HepG2 (cell line): Measurements from ENCODE around the gene MYBL2. TPM values are rescaled to one million over a fixed set of nuclear protein-coding genes. Genes with fewer than 3 reads are reported as not detected.

Experiments
- ATAC-seq: fragments of 200-7000 bp; cut with Tn5 transposase; 3 replicates; pipeline ENCODE4 v1.9.1; 2020; ENCODE audit warnings: mild to moderate bottlenecking, moderate library complexity
- BruUV-seq: library from RNA; stranded (reverse); fragments of 400-500 nt; replicated peaks from 2 replicates; lab custom pipeline; 2021; lab: Mats Ljungman, UMichigan
- CTCF ChIA-PET: fragments of 300-600 bp; formaldehyde crosslinking; extraction: SDS; loops from one replicate; lab custom pipeline; 2021; ENCODE audit warnings: low total read pairs, inconsistent platforms, low intra/inter-chr PET ratio; lab: Yijun Ruan, JAX
- POLR2A ChIA-PET: fragments of 350-600 bp; sonication (Branson Sonifier 250); formaldehyde crosslinking; loops from one replicate; lab custom pipeline; 2020; ENCODE audit warnings: antibody characterized with exemption, inconsistent platforms; lab: Yijun Ruan, JAX
- DNase-seq: peaks from one replicate; pipeline ENCODE4 v3.0.0-alpha.2; 2015; ENCODE audit warnings: low spot score
- FAIRE-seq: peaks from 3 replicates; lab custom pipeline; 2011; peaks lifted over from hg19 to GRCh38; lab: Jason Lieb, UNC
- H2AFZ ChIP-seq: one replicate; pipeline ENCODE4 v1.6.1; 2011; ENCODE audit warnings: low read length, inconsistent platforms
- H3K27ac ChIP-seq: fragments of 300-600 bp; 3 replicates; pipeline ENCODE4 v1.8.0; 2011; ENCODE audit warnings: mixed run types, mild to moderate bottlenecking, mixed read lengths, low read length, inconsistent platforms; ENCODE audit not compliant: insufficient read depth; ENCODE audit errors: extremely low read length
- H3K27me3 ChIP-seq, 2 experiments: fragments of 200-600 bp in 1 of 2; 2 replicates in 1 of 2; 3 replicates in 1 of 2; pipeline versions ENCODE4 v1.6.0 to v1.8.0; 2011; ENCODE audit warnings: low read length in 2 of 2, mild to moderate bottlenecking in 2 of 2, moderate library complexity in 2 of 2, inconsistent platforms in 1 of 2; ENCODE audit not compliant: insufficient read depth in 2 of 2, control insufficient read depth in 1 of 2
- H3K36me3 ChIP-seq, 2 experiments: fragments of 200-600 bp in 1 of 2; replicated peaks in 1 of 2; 2 replicates in 1 of 2; 3 replicates in 1 of 2; pipeline versions ENCODE4 v1.5.1 to v1.8.0; 2011; ENCODE audit warnings: low read length in 2 of 2, inconsistent platforms in 1 of 2; ENCODE audit not compliant: insufficient read depth in 2 of 2, control insufficient read depth in 1 of 2
- H3K4me1 ChIP-seq: 2 replicates; pipeline ENCODE4 v1.5.1; 2012; ENCODE audit warnings: low read length, inconsistent platforms; ENCODE audit not compliant: insufficient read depth
- H3K4me2 ChIP-seq: 2 replicates; pipeline ENCODE4 v1.6.0; 2011; ENCODE audit warnings: low read depth, low read length, inconsistent platforms
- H3K4me3 ChIP-seq, 3 experiments: fragments of 200-600 bp in 1 of 3; sonication (generic), shearing (Covaris generic) in 1 of 3; replicated peaks in 1 of 3; 2 replicates each; pipeline ENCODE4 v1.5.1; 2011 to 2016; ENCODE audit warnings: low read length in 3 of 3, inconsistent platforms in 2 of 3, low read depth in 2 of 3, mild to moderate bottlenecking in 2 of 3, control low read depth in 1 of 3, mixed read lengths in 1 of 3; ENCODE audit not compliant: insufficient read depth in 1 of 3
- H3K79me2 ChIP-seq: one replicate; pipeline ENCODE4 v1.6.1; 2011; ENCODE audit warnings: low read length, inconsistent platforms; ENCODE audit not compliant: insufficient read depth
- H3K9ac ChIP-seq: 2 replicates; pipeline ENCODE4 v1.6.0; 2011; ENCODE audit warnings: mild to moderate bottlenecking, low read depth, low read length, inconsistent platforms; ENCODE audit not compliant: insufficient read depth
- H3K9me3 ChIP-seq: 2 replicates; pipeline ENCODE4 v1.5.1; 2012; ENCODE audit warnings: mild to moderate bottlenecking, low read length
- H4K20me1 ChIP-seq: 2 replicates; pipeline ENCODE4 v1.6.0; 2011; ENCODE audit warnings: inconsistent platforms, mild to moderate bottlenecking, low read length, moderate library complexity; ENCODE audit not compliant: insufficient read depth
- AHR ChIP-seq: IDR thresholded peaks from 2 replicates; pipeline ENCODE4 v1.6.1; 2018; ENCODE audit warnings: missing genetic modification reagents, missing compliant biosample characterization
- CTCF ChIP-seq: sonication (generic); formaldehyde crosslinking; IDR thresholded peaks from 2 replicates; pipeline ENCODE4 v1.5.0; 2020; ENCODE audit warnings: mild to moderate bottlenecking, missing genetic modification reagents, moderate library complexity
- FLYWCH1 ChIP-seq: sonication (generic); formaldehyde crosslinking; IDR thresholded peaks from 2 replicates; pipeline ENCODE4 v1.8.1; 2023; ENCODE audit warnings: mild to moderate bottlenecking, missing genetic modification reagents
- NAIF1 ChIP-seq: sonication (generic); formaldehyde crosslinking; IDR thresholded peaks from 2 replicates; pipeline ENCODE4 v1.5.0; 2020; ENCODE audit warnings: mild to moderate bottlenecking, missing genetic modification reagents, borderline replicate concordance
- SOX6 ChIP-seq, 2 experiments: fragments of 450-650 bp in 1 of 2; sonication (generic) in 1 of 2; formaldehyde crosslinking in 1 of 2; IDR thresholded peaks; 2 replicates each; pipeline versions ENCODE4 v1.4.0 to v1.6.1; 2017 to 2020; ENCODE audit warnings: antibody characterized with exemption in 1 of 2, mild to moderate bottlenecking in 1 of 2, missing genetic modification reagents in 1 of 2
- ZBTB38 ChIP-seq: sonication (generic); formaldehyde crosslinking; IDR thresholded peaks from 2 replicates; pipeline ENCODE4 v1.5.1; 2020; ENCODE audit warnings: mild to moderate bottlenecking, missing genetic modification reagents
- ZNF441 ChIP-seq: sonication (generic); formaldehyde crosslinking; IDR thresholded peaks from 2 replicates; pipeline ENCODE4 v1.7.0; 2021; ENCODE audit warnings: missing genetic modification reagents, borderline replicate concordance
- ZNF546 ChIP-seq: sonication (generic); formaldehyde crosslinking; conservative IDR thresholded peaks from 2 replicates; pipeline ENCODE4 v1.8.1; 2023; ENCODE audit warnings: mild to moderate bottlenecking, missing genetic modification reagents
- ZNF776 ChIP-seq: sonication (generic); formaldehyde crosslinking; IDR thresholded peaks from 2 replicates; pipeline ENCODE4 v1.4.0; 2020; ENCODE audit warnings: mild to moderate bottlenecking, missing genetic modification reagents
- ZNF780A ChIP-seq: sonication (generic); formaldehyde crosslinking; IDR thresholded peaks from 2 replicates; pipeline ENCODE4 v1.8.0; 2022; ENCODE audit warnings: mild to moderate bottlenecking, missing genetic modification reagents, moderate library complexity
- WGBS: methylation state at CpG from one replicate; pipeline ENCODE4 v1.1.6; 2017; ENCODE audit warnings: low lambda C conversion rate; 5-methylcytosine and 5-hydroxymethylcytosine counted together
- in situ Hi-C: cut with HindIII; loops from 2 replicates; pipeline ENCODE4 v1.10.0; 2017; ENCODE audit warnings: low pct_unique_long_range_greater_than_20kb; ENCODE audit not compliant: extremely low pct_ligation_motif_present
- intact Hi-C: fragments of 100-400 bp; cut with micrococcal nuclease; formaldehyde crosslinking; loops from one replicate; pipeline ENCODE4 v1.10.0; 2022; ENCODE audit not compliant: unreplicated experiment
- polyA plus RNA-seq, 8 experiments: library from polyadenylated mRNA; depleted of rRNA in 3 of 8; stranded (reverse) in 7 of 8; unstranded in 1 of 8; fragments of >200 nt; fragmentation: Illumina TruSeq in 4 of 8; extraction: Trizol in 4 of 8; gene quantifications; 2 replicates each; pipeline versions ENCODE4 v1.2.1 to v1.2.3, GENCODE V29; 2011 to 2016; ENCODE audit warnings: low read depth in 4 of 8, missing spikeins in 1 of 8, mixed read lengths in 1 of 8; ENCODE audit not compliant: insufficient read depth in 1 of 8
- total RNA-seq, 5 experiments: library from RNA; depleted of rRNA; stranded (reverse); fragments of >200 nt; fragmentation: Illumina TruSeq; extraction: Trizol; gene quantifications; 2 replicates each; pipeline ENCODE4 v1.2.3, GENCODE V29; 2016; ENCODE audit warnings: low read depth in 1 of 5

Gene MYBL2
- total and polyA plus RNA-seq, 2 of the 13 experiments (the other 11 are each of a cell fraction or from before 2014, with no cell fraction given): 11.9 to 66.2 TPM

DNA sequence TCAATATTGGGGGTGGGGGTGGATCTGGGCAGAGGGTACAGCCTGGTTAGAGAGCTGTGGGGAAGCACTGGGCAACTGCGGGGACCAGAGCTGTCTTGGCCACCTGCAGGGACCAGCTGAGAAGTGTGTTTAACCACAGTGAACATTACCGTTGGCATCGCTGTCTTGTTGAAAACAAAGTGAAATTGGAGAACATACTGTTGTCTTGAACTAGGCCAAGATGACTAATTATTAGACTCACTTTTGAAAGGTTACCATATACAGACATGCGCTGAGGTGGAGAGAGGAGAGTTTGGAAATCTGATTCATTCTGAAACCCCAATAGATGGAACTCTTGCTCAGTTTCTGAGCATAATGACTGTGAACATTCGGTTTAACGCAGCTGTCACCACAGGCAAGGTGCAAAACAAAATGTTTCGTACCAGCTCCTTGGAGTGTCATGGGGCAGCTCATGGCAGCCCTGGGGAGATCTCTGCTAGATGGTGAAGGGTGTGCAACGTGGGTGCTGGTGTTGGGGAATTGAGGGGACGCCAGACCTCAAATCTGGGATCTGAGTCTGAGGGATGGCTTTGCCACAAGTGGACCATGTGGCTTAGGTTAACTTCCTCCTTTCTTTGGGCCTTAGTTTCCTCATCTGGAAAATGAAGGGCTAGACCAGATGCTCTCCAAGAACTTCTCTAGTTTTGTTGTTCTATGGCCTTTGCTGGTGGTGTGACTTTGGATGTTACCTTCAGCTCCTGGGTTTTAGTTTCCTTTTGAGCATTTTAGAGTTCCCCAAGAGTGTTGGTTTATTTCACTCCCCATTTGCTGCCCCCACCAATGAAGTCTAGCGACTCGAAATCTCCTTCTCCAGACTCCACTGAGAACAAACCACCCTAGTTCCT is 84.5 kb downstream of the MYBL2 start:
- Histone ChIP-seq H3K9ac (no peak overlapping the region), H3K4me1 (no peaks in the 10 kb centered on the region), H3K36me3 (no peaks in the 10 kb centered on the region), H3K4me2 (no peak overlapping the region), H3K79me2 (no peaks in the 10 kb centered on the region), H3K27me3 (peaks cover 3 to 59% of the 10 kb centered on the region in 2 experiments; a peak in 3 of 5 replicates), H3K27ac (no peak overlapping the region), H4K20me1 (no peaks in the 10 kb centered on the region), H3K4me3 (no peak overlapping the region), H2AFZ (no peak overlapping the region), H3K9me3 (no peaks in the 10 kb centered on the region)
- DNase-seq (no peak), ATAC-seq (no peak), FAIRE-seq (no peak)
- in situ Hi-C loops: loop anchor here (5.0 kb wide), 1 partner anchor 331 kb away; no protein-coding TSS in a partner anchor
- 19% methylated on average over 11 of the region's 11 CpGs for WGBS
- ChIA-PET POLR2A (no interaction called here), CTCF (interaction anchor here (1.2 to 3.4 kb wide), 2 partner anchors 329 to 342 kb away, joined by 3 to 74 read pairs; no protein-coding TSS in a partner anchor)
- intact Hi-C loops: no loop called here
- TF ChIP-seq ZNF546 (CRISPR knock-in tag): no peak
- TF ChIP-seq CTCF (CRISPR knock-in tag): no peak
- no TSS peak for BruUV-seq

- Histone ChIP-seq H2AFZ (no peak overlapping the region), H3K4me3 (no peak overlapping the region), H3K27me3 (peaks cover 3 to 54% of the 10 kb centered on the region in 2 experiments; a peak in 3 of 5 replicates), H3K27ac (no peak overlapping the region), H4K20me1 (no peaks in the 10 kb centered on the region), H3K79me2 (no peaks in the 10 kb centered on the region), H3K9me3 (no peaks in the 10 kb centered on the region), H3K36me3 (no peaks in the 10 kb centered on the region), H3K9ac (no peak overlapping the region), H3K4me2 (no peak overlapping the region), H3K4me1 (no peaks in the 10 kb centered on the region)
- no TSS peak for BruUV-seq
- 8% methylated on average over 4 of the region's 4 CpGs for WGBS
- no peak for DNase-seq
- ChIA-PET POLR2A (no interaction called here), CTCF (interaction anchor here (1.2 to 3.4 kb wide), 2 partner anchors 328 to 341 kb away, joined by 3 to 74 read pairs; no protein-coding TSS in a partner anchor)
- no peak for FAIRE-seq
- in situ Hi-C loops (loop anchor here (5.0 kb wide), 1 partner anchor 330 kb away; no protein-coding TSS in a partner anchor), intact Hi-C loops (no loop called here)
- ATAC-seq: no peak
- TF ChIP-seq ZNF441 (CRISPR knock-in tag): no peak
- TF ChIP-seq AHR (CRISPR knock-in tag): no peak
- TF ChIP-seq FLYWCH1 (CRISPR knock-in tag): no peak
- TF ChIP-seq SOX6 (IDR thresholded peaks at IDR 0.05): no peak
- TF ChIP-seq SOX6 (CRISPR knock-in tag; IDR thresholded peaks at IDR 0.05): no peak
- TF ChIP-seq ZNF780A (CRISPR knock-in tag): no peak
- no peak for TF ChIP-seq ZBTB38
- no peak for TF ChIP-seq NAIF1 (CRISPR knock-in tag)
- TF ChIP-seq ZNF776: no peak
Measured at GRCh38 chr20:43752051-43752360, 85.1 kb downstream of the MYBL2 start.
